ENCODE data around the gene ACVR1.
"Not testable (repeated sequence)": the region's sequence is repeated elsewhere in the genome, so short reads cannot be mapped to it uniquely, and the experiment has no call there.

The ACVR1 gene

GRCh38 chr2:157758586-157758985, 117.5 kb downstream of the ACVR1 start:
- no peak for DNase-seq (ENCODE audit: low spot score)
- Histone ChIP-seq H3K4me3 (no peak overlapping the region), H3K27ac (no peak overlapping the region)
- no peak for TF ChIP-seq CTCF (IDR thresholded peaks at IDR 0.05)

- no peak for DNase-seq (ENCODE audit: low spot score)
- H3K27ac ChIP-seq: no peak overlapping the region
- H3K4me3 ChIP-seq: no peak overlapping the region
- TF ChIP-seq CTCF (IDR thresholded peaks at IDR 0.05): no peak
Observed at GRCh38 chr2:157757500-157757899, 118.6 kb downstream of the ACVR1 start.

GRCh38 chr2:157756447-157756846, 119.7 kb downstream of the ACVR1 start:
- DNase-seq (ENCODE audit: low spot score); H3K4me3 ChIP-seq; H3K27ac ChIP-seq: not testable (repeated sequence)

GRCh38 chr2:157751462-157752058, 124.6 kb downstream of the ACVR1 start:
- H3K4me3 ChIP-seq: no peak overlapping the region
- no peak for DNase-seq (ENCODE audit: low spot score)
- TF ChIP-seq CTCF (IDR thresholded peaks at IDR 0.05): no peak
- H3K27ac ChIP-seq: no peak overlapping the region

GRCh38 chr2:157749684-157750083, 126.4 kb downstream of the ACVR1 start:
- TF ChIP-seq CTCF (IDR thresholded peaks at IDR 0.05): no peak
- no peak for DNase-seq (ENCODE audit: low spot score)
- no peak overlapping the region for H3K27ac ChIP-seq
- H3K4me3 ChIP-seq: no peak overlapping the region

- Histone ChIP-seq H3K27ac (no peak overlapping the region), H3K4me3 (no peak overlapping the region)
- no peak for DNase-seq (ENCODE audit: low spot score)
- TF ChIP-seq CTCF (IDR thresholded peaks at IDR 0.05): no peak
Observed at GRCh38 chr2:157748371-157749142, 127.6 kb downstream of the ACVR1 start.

- Histone ChIP-seq H3K4me3 (no peak overlapping the region), H3K27ac (no peak overlapping the region)
- TF ChIP-seq CTCF (IDR thresholded peaks at IDR 0.05): no peak
- DNase-seq (ENCODE audit: low spot score): no peak
Observed at GRCh38 chr2:157747695-157748370, 128.3 kb downstream of the ACVR1 start.
